ENCODE results near the gene PAX5.

The PAX5 gene

GRCh38 chr9:36797471-36798220, 236.4 kb downstream of the PAX5 start:
- DNase-seq: no peak

GRCh38 chr9:36796671-36797419, 237.2 kb downstream of the PAX5 start:
- no peak for DNase-seq

GRCh38 chr9:36794461-36794860, 239.6 kb downstream of the PAX5 start:
- DNase-seq: no peak

GRCh38 chr9:36793277-36793676, 240.8 kb downstream of the PAX5 start:
- no peak for DNase-seq

GRCh38 chr9:36791222-36791950, 242.7 kb downstream of the PAX5 start:
- no peak for DNase-seq

- DNase-seq: no peak
Measured at GRCh38 chr9:36789886-36790285, 244.2 kb downstream of the PAX5 start.

GRCh38 chr9:36788534-36788933, 245.5 kb downstream of the PAX5 start:
- DNase-seq: no peak

- DNase-seq: no peak
Measured at GRCh38 chr9:36787709-36788108, 246.4 kb downstream of the PAX5 start.

Data from CD4-positive, alpha-beta T cell treated with Interferon alpha-2 for 1 hour (primary cell).